PC-3 (cell line): Measurements from ENCODE around the gene PSKH1. TPM values are rescaled to one million over a fixed set of nuclear protein-coding genes. Genes with fewer than 3 reads are reported as not detected.

ENCODE experiments used
- ATAC-seq: fragments of 200-7000 bp; cut with Tn5 transposase; 2 replicates; pipeline ENCODE4 v1.9.1; 2020; ENCODE audit warnings: mild to moderate bottlenecking, moderate library complexity
- BruUV-seq: library from RNA; stranded (reverse); fragments of 400-500 nt; replicated peaks from 2 replicates; lab custom pipeline; 2021; lab: Mats Ljungman, UMichigan
- CTCF ChIA-PET: fragments of 300-600 bp; sonication (Branson Sonifier 250); formaldehyde crosslinking; loops from one replicate; lab custom pipeline; 2022; ENCODE audit warnings: antibody characterized with exemption; lab: Charles Lee
- POLR2A ChIA-PET: fragments of 300-600 bp; sonication (Branson Sonifier 250); formaldehyde crosslinking; loops from one replicate; lab custom pipeline; 2022; ENCODE audit warnings: antibody characterized with exemption; ENCODE audit not compliant: unreplicated experiment; lab: Charles Lee
- DNase-seq: peaks from one replicate; pipeline ENCODE4 v3.0.0-alpha.2; 2015
- H2AFZ ChIP-seq: fragments of 300-600 bp; sonication (generic); 2 replicates; pipeline ENCODE4 v1.6.0; 2016; ENCODE audit warnings: antibody characterized with exemption, low read length
- H3F3A ChIP-seq: fragments of 300-600 bp; sonication (generic); one replicate; pipeline ENCODE4 v1.6.0; 2017; ENCODE audit warnings: antibody characterized with exemption, low read length, control low read depth, mild to moderate bottlenecking; ENCODE audit not compliant: unreplicated experiment
- H3K27ac ChIP-seq: fragments of 300-600 bp; sonication (generic); 2 replicates; pipeline ENCODE4 v1.5.1; 2016; ENCODE audit warnings: mild to moderate bottlenecking, low read length
- H3K27me3 ChIP-seq: fragments of 300-600 bp; sonication (generic); 2 replicates; pipeline ENCODE4 v1.6.1; 2016; ENCODE audit warnings: low read length, mixed read lengths
- H3K36me3 ChIP-seq: fragments of 300-600 bp; sonication (generic); 2 replicates; pipeline ENCODE4 v1.6.1; 2016; ENCODE audit warnings: low read depth, mixed run types, low read length, mixed read lengths
- H3K4me1 ChIP-seq: fragments of 300-600 bp; sonication (generic); 2 replicates; pipeline ENCODE4 v1.5.1; 2016; ENCODE audit warnings: low read length; ENCODE audit not compliant: insufficient read depth
- H3K4me2 ChIP-seq: fragments of 300-600 bp; sonication (generic); 2 replicates; pipeline ENCODE4 v1.6.0; 2016; ENCODE audit warnings: low read length
- H3K4me3 ChIP-seq: fragments of 300-600 bp; sonication (generic); 2 replicates; pipeline ENCODE4 v1.5.1; 2016; ENCODE audit warnings: mild to moderate bottlenecking, low read length, mixed read lengths
- H3K79me2 ChIP-seq: fragments of 300-600 bp; sonication (generic); 2 replicates; pipeline ENCODE4 v1.6.1; 2017; ENCODE audit warnings: low read length, mixed read lengths
- H3K9ac ChIP-seq: fragments of 300-600 bp; sonication (generic); 2 replicates; pipeline ENCODE4 v1.6.0; 2016; ENCODE audit warnings: mild to moderate bottlenecking, low read length
- H3K9me2 ChIP-seq: fragments of 300-600 bp; sonication (generic); replicated peaks from 2 replicates; pipeline ENCODE4 v1.6.1; 2016; ENCODE audit warnings: mixed run types, low read length, mixed read lengths
- H3K9me3 ChIP-seq: fragments of 300-600 bp; sonication (generic); 2 replicates; pipeline ENCODE4 v1.6.1; 2016; ENCODE audit warnings: low read length, mixed read lengths
- H4K20me1 ChIP-seq: fragments of 300-600 bp; sonication (generic); 2 replicates; pipeline ENCODE4 v1.6.1; 2016; ENCODE audit warnings: low read length, mixed read lengths
- EZH2 ChIP-seq: fragments of 300-600 bp; sonication (generic); IDR thresholded peaks from one replicate; pipeline ENCODE4 v1.6.1; 2017; ENCODE audit warnings: antibody characterized with exemption, mild to moderate bottlenecking, low read length; ENCODE audit not compliant: unreplicated experiment
- EZH2phosphoT487 ChIP-seq: fragments of 300-600 bp; sonication (generic); IDR thresholded peaks from 2 replicates; pipeline ENCODE4 v1.6.1; 2018; ENCODE audit warnings: mild to moderate bottlenecking, antibody characterized with exemption, low read length, borderline replicate concordance
- intact Hi-C: fragments of 100-400 bp; cut with micrococcal nuclease; formaldehyde crosslinking; loops from 2 replicates; pipeline ENCODE4 v1.9.0; 2023
- total RNA-seq: library from RNA; depleted of rRNA; stranded (reverse); fragments of >200 nt; gene quantifications from 2 replicates; pipeline ENCODE4 v1.2.3, GENCODE V29; 2014
- TF ChIP-seq, protein P1 (sequence below): fragments of 300-600 bp; sonication (generic); conservative IDR thresholded peaks from 2 replicates; pipeline ENCODE4 v1.5.1; 2017; ENCODE audit warnings: antibody characterized with exemption, low read depth, mild to moderate bottlenecking, low read length

The PSKH1 gene
- total RNA-seq, 1 experiment from 2014 or later: 6.6 TPM

DNA sequence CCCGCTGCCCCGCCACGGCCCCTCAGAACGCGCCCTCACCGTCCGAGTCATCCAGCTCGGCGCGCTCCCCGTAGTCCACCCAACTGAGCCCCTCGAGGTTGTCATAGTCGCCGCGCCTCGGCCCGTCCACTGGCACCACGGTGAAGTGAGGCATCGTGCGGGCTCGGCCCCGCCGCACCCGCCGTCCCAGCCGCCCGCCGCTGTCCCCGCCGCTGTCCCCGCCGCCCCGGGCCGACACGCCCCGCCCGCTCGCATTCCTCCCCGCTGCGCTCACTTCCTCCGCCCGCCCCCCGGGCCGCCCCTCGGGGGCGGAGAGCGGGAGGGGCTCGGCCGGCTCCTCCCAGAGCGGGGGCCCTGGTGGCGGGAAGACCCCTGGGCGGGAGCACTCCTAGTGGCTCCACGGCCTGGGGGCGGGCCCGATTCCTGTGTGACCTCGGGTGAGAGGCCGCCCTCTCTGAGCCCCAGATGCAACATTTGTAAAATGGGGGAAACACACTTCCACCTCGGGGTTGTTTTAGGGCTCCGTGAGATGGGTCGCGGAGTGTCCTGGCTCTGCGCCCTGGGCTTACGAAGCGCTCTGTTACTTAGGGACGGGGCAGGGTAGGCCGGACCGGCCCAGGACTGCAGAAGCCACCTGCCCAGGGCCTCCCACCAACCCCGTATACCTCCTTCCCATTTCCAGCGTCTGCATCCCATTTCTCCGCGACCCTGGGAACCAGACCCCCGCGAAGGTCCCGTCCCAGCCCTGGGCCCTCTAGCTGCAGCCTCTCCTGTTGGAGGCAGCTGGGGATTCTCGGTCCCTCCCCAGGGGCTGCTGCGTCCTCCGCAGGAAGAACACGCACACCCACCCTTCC, 75.6 kb downstream of the PSKH1 start, which contains the start of gene SLC12A4:
SLC12A4 (minus strand) TSS at position 238 of the 854 bp plus-strand sequence; CDS start at position 154, 84 bp downstream.
- intact Hi-C loops: no loop called here
- Histone ChIP-seq H3K9me2 (no peaks in the 10 kb centered on the region), H4K20me1 (no peaks in the 10 kb centered on the region), H3K9me3 (no peaks in the 10 kb centered on the region), H3K36me3 (no peaks in the 10 kb centered on the region), H3F3A (no peaks in the 10 kb centered on the region), H3K9ac (peak within 1 kb of the TSS; percentile 81), H2AFZ (peak within 1 kb of the TSS; percentile 92), H3K27me3 (no peaks in the 10 kb centered on the region), H3K4me2 (peak within 1 kb of the TSS; percentile 95), H3K79me2 (peaks cover 29% of the 10 kb centered on the region), H3K4me3 (peak within 1 kb of the TSS; percentile 94), H3K27ac (no peak within 1 kb of the TSS), H3K4me1 (peaks cover 17% of the 10 kb centered on the region)
- no TSS peak for BruUV-seq
- TF ChIP-seq EZH2phosphoT487 (no peak), EZH2 (no peak)
- TF ChIP-seq, protein P1, sequence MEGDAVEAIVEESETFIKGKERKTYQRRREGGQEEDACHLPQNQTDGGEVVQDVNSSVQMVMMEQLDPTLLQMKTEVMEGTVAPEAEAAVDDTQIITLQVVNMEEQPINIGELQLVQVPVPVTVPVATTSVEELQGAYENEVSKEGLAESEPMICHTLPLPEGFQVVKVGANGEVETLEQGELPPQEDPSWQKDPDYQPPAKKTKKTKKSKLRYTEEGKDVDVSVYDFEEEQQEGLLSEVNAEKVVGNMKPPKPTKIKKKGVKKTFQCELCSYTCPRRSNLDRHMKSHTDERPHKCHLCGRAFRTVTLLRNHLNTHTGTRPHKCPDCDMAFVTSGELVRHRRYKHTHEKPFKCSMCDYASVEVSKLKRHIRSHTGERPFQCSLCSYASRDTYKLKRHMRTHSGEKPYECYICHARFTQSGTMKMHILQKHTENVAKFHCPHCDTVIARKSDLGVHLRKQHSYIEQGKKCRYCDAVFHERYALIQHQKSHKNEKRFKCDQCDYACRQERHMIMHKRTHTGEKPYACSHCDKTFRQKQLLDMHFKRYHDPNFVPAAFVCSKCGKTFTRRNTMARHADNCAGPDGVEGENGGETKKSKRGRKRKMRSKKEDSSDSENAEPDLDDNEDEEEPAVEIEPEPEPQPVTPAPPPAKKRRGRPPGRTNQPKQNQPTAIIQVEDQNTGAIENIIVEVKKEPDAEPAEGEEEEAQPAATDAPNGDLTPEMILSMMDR: no peak
- ChIA-PET POLR2A (no interaction called here), CTCF (no interaction called here)
- ATAC-seq (peak; percentile 82), DNase-seq (peak; percentile 76)

- Histone ChIP-seq H3K9me2 (no peaks in the 10 kb centered on the region), H3K27me3 (no peaks in the 10 kb centered on the region), H2AFZ (peak overlapping the region; percentile 92), H4K20me1 (no peaks in the 10 kb centered on the region), H3K4me3 (peak overlapping the region; percentile 94), H3K9ac (peak overlapping the region; percentile 81; the same call in 1 of the 2 replicates), H3K79me2 (peaks cover 29% of the 10 kb centered on the region), H3K36me3 (no peaks in the 10 kb centered on the region), H3K9me3 (no peaks in the 10 kb centered on the region), H3F3A (no peaks in the 10 kb centered on the region), H3K27ac (no peak overlapping the region), H3K4me2 (peak overlapping the region; percentile 95), H3K4me1 (peaks cover 17% of the 10 kb centered on the region)
- POLR2A ChIA-PET: no interaction called here
- intact Hi-C loops: no loop called here
- TF ChIP-seq, protein P1: no peak
- TF ChIP-seq EZH2phosphoT487: no peak
- no peak for TF ChIP-seq EZH2
- ATAC-seq (no peak), DNase-seq (no peak)
- CTCF ChIA-PET: no interaction called here
- BruUV-seq: no TSS peak
Observed at GRCh38 chr16:67969254-67970039, 76.4 kb downstream of the PSKH1 start.
